HepG2 (cell line): Measurements from ENCODE around the gene EI24. TPM values are rescaled to one million over a fixed set of nuclear protein-coding genes. Genes with fewer than 3 reads are reported as not detected.

ENCODE experiments used
- CBX1 ChIP-seq: IDR thresholded peaks from one replicate; pipeline ENCODE4 v1.6.1; 2016; ENCODE audit warnings: antibody characterized with exemption, low read depth
- CCDC6 ChIP-seq: sonication (generic); formaldehyde crosslinking; IDR thresholded peaks from 2 replicates; pipeline ENCODE4 v1.8.1; 2022; ENCODE audit warnings: mild to moderate bottlenecking, missing genetic modification reagents, moderate library complexity
- CSRNP2 ChIP-seq: sonication (generic); formaldehyde crosslinking; conservative IDR thresholded peaks from 2 replicates; pipeline ENCODE4 v1.8.0; 2022; ENCODE audit warnings: low read depth, missing genetic modification reagents
- FOXP1 ChIP-seq, 2 experiments: fragments of 450-650 bp in 1 of 2; IDR thresholded peaks; 2 replicates each; pipeline ENCODE4 v1.6.1; 2017 to 2018; ENCODE audit warnings: antibody characterized with exemption in 1 of 2
- GATA4 ChIP-seq: sonication (generic); IDR thresholded peaks from 2 replicates; pipeline ENCODE4 v1.6.1; 2016; ENCODE audit warnings: antibody characterized with exemption, low read depth, borderline replicate concordance
- HINFP ChIP-seq: sonication (generic); formaldehyde crosslinking; IDR thresholded peaks from 2 replicates; pipeline ENCODE4 v1.4.0; 2020; ENCODE audit warnings: low read depth, mild to moderate bottlenecking, missing genetic modification reagents
- MAZ ChIP-seq, 2 experiments: sonication (generic) in 1 of 2; formaldehyde crosslinking in 1 of 2; IDR thresholded peaks; 2 replicates each; pipeline versions ENCODE4 v1.5.0 to v1.6.1; 2012 to 2020; ENCODE audit warnings: low read depth in 2 of 2, mild to moderate bottlenecking in 2 of 2, borderline replicate concordance in 1 of 2, improper control_type of control experiment in 1 of 2, low read length in 1 of 2, missing genetic modification reagents in 1 of 2, moderate library complexity in 1 of 2
- MTERF4 ChIP-seq: sonication (generic); formaldehyde crosslinking; IDR thresholded peaks from 2 replicates; pipeline ENCODE4 v1.8.0; 2023; ENCODE audit warnings: mild to moderate bottlenecking, missing genetic modification reagents
- MXD4 ChIP-seq: IDR thresholded peaks from 2 replicates; pipeline ENCODE4 v1.6.1; 2016; ENCODE audit warnings: mild to moderate bottlenecking, missing biosample characterization, missing genetic modification reagents
- NFIC ChIP-seq: IDR thresholded peaks from 2 replicates; pipeline ENCODE4 v1.6.1; 2012; ENCODE audit warnings: mild to moderate bottlenecking, low read length, inconsistent platforms
- PCBP2 ChIP-seq: fragments of 200-400 bp; formaldehyde crosslinking; optimal IDR thresholded peaks from 2 replicates; pipeline ENCODE3; 2018; ENCODE audit warnings: low read length, low read depth; ENCODE audit not compliant: poor library complexity, severe bottlenecking
- PRDM10 ChIP-seq: sonication (generic); formaldehyde crosslinking; IDR thresholded peaks from 2 replicates; pipeline ENCODE4 v1.4.0; 2020; ENCODE audit warnings: low read depth, missing genetic modification reagents
- RARA ChIP-seq: IDR thresholded peaks from 2 replicates; pipeline ENCODE4 v1.6.1; 2016; ENCODE audit warnings: missing genetic modification reagents, missing compliant biosample characterization
- SAP130 ChIP-seq: IDR thresholded peaks from 2 replicates; pipeline ENCODE4 v1.6.1; 2016; ENCODE audit warnings: low read depth
- SRSF1 ChIP-seq: fragments of 200-400 bp; formaldehyde crosslinking; optimal IDR thresholded peaks from 2 replicates; pipeline ENCODE3; 2017; ENCODE audit warnings: mild to moderate bottlenecking, low read depth, low read length, moderate library complexity
- TARDBP ChIP-seq: sonication (generic); formaldehyde crosslinking; IDR thresholded peaks from 2 replicates; pipeline ENCODE4 v1.8.0; 2022; ENCODE audit warnings: mild to moderate bottlenecking, missing genetic modification reagents
- ZBTB20 ChIP-seq: sonication (generic); formaldehyde crosslinking; IDR thresholded peaks from 2 replicates; pipeline ENCODE4 v1.8.1; 2023; ENCODE audit warnings: missing genetic modification reagents, low read depth, mild to moderate bottlenecking, borderline replicate concordance
- ZNF780A ChIP-seq: sonication (generic); formaldehyde crosslinking; IDR thresholded peaks from 2 replicates; pipeline ENCODE4 v1.8.0; 2022; ENCODE audit warnings: mild to moderate bottlenecking, missing genetic modification reagents, moderate library complexity
- ZNF781 ChIP-seq: sonication (generic); formaldehyde crosslinking; IDR thresholded peaks from 2 replicates; pipeline ENCODE4 v1.5.1; 2020; ENCODE audit warnings: borderline replicate concordance, mild to moderate bottlenecking, missing genetic modification reagents; ENCODE audit errors: not compliant biosample characterization
- ZSCAN30 ChIP-seq: sonication (generic); formaldehyde crosslinking; IDR thresholded peaks from 2 replicates; pipeline ENCODE4 v1.5.0; 2020; ENCODE audit warnings: mild to moderate bottlenecking, missing genetic modification reagents
- polyA plus RNA-seq, 8 experiments: library from polyadenylated mRNA; depleted of rRNA in 3 of 8; stranded (reverse) in 7 of 8; unstranded in 1 of 8; fragments of >200 nt; fragmentation: Illumina TruSeq in 4 of 8; extraction: Trizol in 4 of 8; gene quantifications; 2 replicates each; pipeline versions ENCODE4 v1.2.1 to v1.2.3, GENCODE V29; 2011 to 2016; ENCODE audit warnings: low read depth in 4 of 8, missing spikeins in 1 of 8, mixed read lengths in 1 of 8; ENCODE audit not compliant: insufficient read depth in 1 of 8
- total RNA-seq, 5 experiments: library from RNA; depleted of rRNA; stranded (reverse); fragments of >200 nt; fragmentation: Illumina TruSeq; extraction: Trizol; gene quantifications; 2 replicates each; pipeline ENCODE4 v1.2.3, GENCODE V29; 2016; ENCODE audit warnings: low read depth in 1 of 5

Gene EI24
- total and polyA plus RNA-seq, 2 of the 13 experiments (the other 11 are each of a cell fraction or from before 2014, with no cell fraction given): 84.7 to 126 TPM

GRCh38 chr11:125592305-125593113 is 23.2 kb downstream of the EI24 start, which contains the start of gene STT3A (continued):
- TF ChIP-seq ZNF780A (CRISPR knock-in tag) (0 out of 2 replicates have a peak, but pooled peaks have one; percentile 56), CCDC6 (CRISPR knock-in tag) (peak; percentile 72), SRSF1 (peak; percentile 93), SAP130 (CRISPR knock-in tag) (peak; percentile 87), TARDBP (CRISPR knock-in tag) (peak; percentile 56; the same call in 1 of the 2 replicates), MXD4 (CRISPR knock-in tag) (no peak), PCBP2 (peak; percentile 35), CBX1 (peak; percentile 43), ZBTB20 (CRISPR knock-in tag) (peak; percentile 15; the same call in 1 of the 2 replicates), PRDM10 (no peak), MAZ (IDR thresholded peaks at IDR 0.05; ENCODE audit: borderline replicate concordance, low read depth, low read length) (no peak), MAZ (CRISPR knock-in tag; IDR thresholded peaks at IDR 0.05; ENCODE audit: low read depth) (peak; percentile 70), ZNF781 (peak; percentile 47), GATA4 (0 out of 2 replicates have a peak, but pooled peaks have one; percentile 21), MTERF4 (CRISPR knock-in tag) (peak; percentile 65; the same call in 1 of the 2 replicates), FOXP1 (IDR thresholded peaks at IDR 0.05) (no peak), FOXP1 (CRISPR knock-in tag; IDR thresholded peaks at IDR 0.05) (no peak), ZSCAN30 (CRISPR knock-in tag) (0 out of 2 replicates have a peak, but pooled peaks have one; percentile 36), RARA (CRISPR knock-in tag) (no peak), HINFP (peak; percentile 92), NFIC (peak; percentile 86), CSRNP2 (CRISPR knock-in tag) (no peak)
